B cell (primary cell): Measurements from ENCODE around the gene AOAH. TPM values are rescaled to one million over a fixed set of nuclear protein-coding genes. Genes with fewer than 3 reads are reported as not detected.

Experiments used
- ATAC-seq: fragments of 200-7000 bp; cut with Tn5 transposase; one replicate; pipeline ENCODE4 v1.10.0; 2021; ENCODE audit warnings: low read depth, mild to moderate bottlenecking, moderate number of reproducible peaks, moderate library complexity
- CTCF ChIA-PET: fragments of 350-600 bp; sonication (Branson Sonifier 250); formaldehyde crosslinking; loops from one replicate; lab custom pipeline; 2021; ENCODE audit warnings: antibody characterized with exemption, inconsistent platforms; lab: Charles Lee
- POLR2A ChIA-PET: fragments of 350-600 bp; sonication (Branson Sonifier 250); formaldehyde crosslinking; loops from one replicate; lab custom pipeline; 2021; ENCODE audit warnings: antibody characterized with exemption; lab: Charles Lee
- DNase-seq: peaks from one replicate; pipeline ENCODE4 v3.0.0; 2013
- H2AFZ ChIP-seq: 2 replicates; pipeline ENCODE4 v1.6.1; 2012; ENCODE audit warnings: mild to moderate bottlenecking, low read depth, low read length; ENCODE audit not compliant: insufficient read depth, poor library complexity, severe bottlenecking
- H3K27ac ChIP-seq, 2 donors: 1 replicate in 1 of 2; 2 replicates in 1 of 2; pipeline ENCODE4 v1.5.1; 2012 to 2013; ENCODE audit warnings: low read length in 2 of 2, mild to moderate bottlenecking in 2 of 2, moderate library complexity in 1 of 2
- H3K27me3 ChIP-seq, 4 experiments: fragments of 200-600 bp in 1 of 4; sonication (generic) in 1 of 4; replicated peaks in 1 of 4; 1 replicate in 2 of 4; 2 replicates in 2 of 4; pipeline versions ENCODE4 v1.6.1 to v1.7.0; 2013 to 2016; ENCODE audit warnings: low read length in 3 of 4, mild to moderate bottlenecking in 2 of 4, mixed read lengths in 1 of 4, moderate library complexity in 1 of 4; ENCODE audit not compliant: insufficient read depth in 4 of 4, control insufficient read depth in 3 of 4; ENCODE audit errors: control extremely low read depth in 1 of 4
- H3K36me3 ChIP-seq, 2 experiments: replicated peaks in 1 of 2; 1 replicate in 1 of 2; 2 replicates in 1 of 2; pipeline versions ENCODE4 v1.6.1 to v1.7.1; 2013; ENCODE audit warnings: low read length in 1 of 2; ENCODE audit not compliant: insufficient read depth in 2 of 2, control insufficient read depth in 1 of 2; ENCODE audit errors: control extremely low read depth in 1 of 2, extremely low read depth in 1 of 2
- H3K4me1 ChIP-seq, 2 donors: fragments of 200-600 bp in 1 of 2; sonication (generic) in 1 of 2; 1 replicate in 1 of 2; 2 replicates in 1 of 2; pipeline versions ENCODE4 v1.5.1 to v1.6.1; 2013 to 2017; ENCODE audit warnings: low read length in 2 of 2; ENCODE audit not compliant: control insufficient read depth in 2 of 2, insufficient read depth in 2 of 2
- H3K4me2 ChIP-seq: replicated peaks from 2 replicates; pipeline ENCODE3; 2012; ENCODE audit warnings: mild to moderate bottlenecking, low read depth, low read length; ENCODE audit not compliant: poor library complexity, severe bottlenecking
- H3K4me3 ChIP-seq, 5 experiments: fragments of 200-600 bp in 1 of 5; sonication (generic) in 1 of 5; 1 replicate in 3 of 5; 2 replicates in 2 of 5; pipeline versions ENCODE4 v1.5.1 to v1.7.0; 2011 to 2016; ENCODE audit warnings: low read length in 4 of 5, mild to moderate bottlenecking in 4 of 5, low read depth in 2 of 5, control low read depth in 1 of 5, moderate library complexity in 1 of 5; ENCODE audit not compliant: insufficient read depth in 1 of 5; ENCODE audit errors: control extremely low read depth in 1 of 5, extremely low read depth in 1 of 5
- H3K79me2 ChIP-seq: fragments of 200-600 bp; sonication (generic); one replicate; pipeline ENCODE4 v1.6.0; 2016; ENCODE audit warnings: low read length; ENCODE audit not compliant: control insufficient read depth, insufficient read depth
- H3K9ac ChIP-seq: fragments of 200-600 bp; sonication (generic); 2 replicates; pipeline ENCODE4 v1.6.1; 2017; ENCODE audit warnings: mild to moderate bottlenecking, low read length, moderate library complexity
- H3K9me3 ChIP-seq, 3 donors: one replicate each; pipeline versions ENCODE4 v1.6.1 to v1.7.1; 2013; ENCODE audit warnings: low read length in 2 of 3; ENCODE audit not compliant: control insufficient read depth in 2 of 3, insufficient read depth in 1 of 3; ENCODE audit errors: control extremely low read depth in 1 of 3
- H4K20me1 ChIP-seq: 2 replicates; pipeline ENCODE4 v1.6.0; 2012; ENCODE audit warnings: mild to moderate bottlenecking, low read length; ENCODE audit not compliant: insufficient read depth, control insufficient read depth, poor library complexity, severe bottlenecking
- H3K27ac Mint-ChIP-seq: one replicate; pipeline ENCODE4 v1.8.0; 2021; ENCODE audit warnings: mixed read lengths
- H3K27me3 Mint-ChIP-seq: one replicate; pipeline ENCODE4 v1.8.0; 2021; ENCODE audit warnings: mixed read lengths
- H3K4me1 Mint-ChIP-seq: one replicate; pipeline ENCODE4 v1.8.0; 2021; ENCODE audit warnings: mixed read lengths
- H3K4me3 Mint-ChIP-seq: one replicate; pipeline ENCODE4 v1.8.0; 2021; ENCODE audit warnings: mixed read lengths
- H3K9me3 Mint-ChIP-seq: one replicate; pipeline ENCODE4 v1.8.0; 2022; ENCODE audit warnings: mixed read lengths; ENCODE audit not compliant: insufficient read depth
- CTCF ChIP-seq: fragments of 200-600 bp; IDR thresholded peaks from one replicate; pipeline ENCODE4 v1.8.0; 2022; ENCODE audit warnings: antibody characterized with exemption, mild to moderate bottlenecking
- EZH2 ChIP-seq: IDR thresholded peaks from 2 replicates; pipeline ENCODE4 v1.6.1; 2012; ENCODE audit warnings: borderline replicate concordance, low read depth, mild to moderate bottlenecking, moderate library complexity, low read length; ENCODE audit not compliant: insufficient read depth, poor library complexity, severe bottlenecking
- WGBS: methylation state at CpG from one replicate; pipeline ENCODE4 v1.1.5; 2013; ENCODE audit warnings: missing lambda C conversion rate; ENCODE audit not compliant: insufficient coverage; 5-methylcytosine and 5-hydroxymethylcytosine counted together
- intact Hi-C: fragments of 100-400 bp; cut with micrococcal nuclease; formaldehyde crosslinking; loops from one replicate; pipeline ENCODE4 v1.10.0; 2022
- polyA plus RNA-seq: library from polyadenylated mRNA; depleted of rRNA; stranded (reverse); fragments of >200 nt; gene quantifications from 2 replicates; pipeline ENCODE4 v1.2.3, GENCODE V29; 2012
- total RNA-seq, 2 donors: library from RNA; stranded (reverse); fragments of 120-200 nt in 1 of 2; gene quantifications; 1 replicate in 1 of 2; 2 replicates in 1 of 2; pipeline versions ENCODE4 v1.2.3 to v1.2.4, GENCODE V29; 2013 to 2022

Gene AOAH
- total and polyA plus RNA-seq, 2 donors (not counting 1 experiment from before 2014, with no cell fraction given): 2.6 to 5.0 TPM

DNA sequence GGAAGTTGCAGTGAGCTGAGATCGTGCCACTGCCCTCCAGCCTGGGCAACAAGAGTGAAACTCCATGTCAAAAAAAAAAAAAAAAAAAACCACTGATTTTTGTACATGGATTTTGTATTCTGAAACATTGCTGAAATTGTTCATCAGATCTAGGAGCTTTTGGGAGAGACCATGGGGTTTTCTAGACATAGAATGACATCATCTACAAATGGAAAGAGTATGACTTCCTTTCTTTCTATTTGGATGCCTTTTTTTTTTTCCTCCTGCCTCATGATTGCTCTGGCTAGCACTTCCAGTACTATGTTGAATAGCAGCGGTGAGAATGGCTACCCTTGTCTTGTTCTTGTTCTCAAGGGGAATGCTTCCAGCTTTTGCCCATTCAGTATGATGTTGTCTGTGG is 245.5 kb downstream of the AOAH start:
- H3K79me2 ChIP-seq: no peaks in the 10 kb centered on the region
- no peak overlapping the region for H3K4me3 Mint-ChIP-seq

GRCh38 chr7:36475381-36475780 is 248.9 kb downstream of the AOAH start:
- Histone ChIP-seq H3K9ac (no peak overlapping the region), H3K27me3 (no peaks in the 10 kb centered on the region), H3K36me3 (no peaks in the 10 kb centered on the region), H4K20me1 (no peaks in the 10 kb centered on the region), H3K9me3 (no peaks in the 10 kb centered on the region), H3K4me3 (no peak overlapping the region), H3K27ac (no peak overlapping the region), H2AFZ (no peak overlapping the region), H3K4me2 (no peak overlapping the region), H3K79me2 (no peaks in the 10 kb centered on the region), H3K4me1 (no peaks in the 10 kb centered on the region)
- no peak for TF ChIP-seq CTCF
- TF ChIP-seq EZH2: no peak
- no peak overlapping the region for H3K27ac Mint-ChIP-seq
- H3K27me3 Mint-ChIP-seq: no peaks in the 10 kb centered on the region
- ChIA-PET CTCF (interaction anchor here (1.7 to 2.8 kb wide), 3 partner anchors 10 to 726 kb away, joined by 3 to 10 read pairs (median 4); no protein-coding TSS in a partner anchor), POLR2A (no interaction called here)
- no peaks in the 10 kb centered on the region for H3K4me1 Mint-ChIP-seq
- DNase-seq (no peak), ATAC-seq (no peak)
- no CpG with 5 or more reads among the region's 3 CpGs for WGBS
- intact Hi-C loops: no loop called here
- no peak overlapping the region for H3K4me3 Mint-ChIP-seq
- H3K9me3 Mint-ChIP-seq: peaks cover 2% of the 10 kb centered on the region

More for the DNA sequence above, 245.5 kb downstream of the AOAH start:
- no peaks in the 10 kb centered on the region for H3K27me3 ChIP-seq
- Mint-ChIP-seq H3K9me3 (peaks cover 2% of the 10 kb centered on the region), H3K27ac (no peak overlapping the region), H3K27me3 (no peaks in the 10 kb centered on the region), H3K4me1 (no peaks in the 10 kb centered on the region)
- no peak overlapping the region for H2AFZ ChIP-seq
- H3K4me2 ChIP-seq: no peak overlapping the region
- no peak for ATAC-seq
- H4K20me1 ChIP-seq: no peaks in the 10 kb centered on the region
- no peaks in the 10 kb centered on the region for H3K36me3 ChIP-seq
- ChIA-PET CTCF (interaction anchor here (0.6 to 3.4 kb wide), 3 partner anchors 9 to 752 kb away, joined by 3 to 13 read pairs (median 8); no protein-coding TSS in a partner anchor), POLR2A (no interaction called here)
- H3K9me3 ChIP-seq: no peaks in the 10 kb centered on the region
- H3K9ac ChIP-seq: no peak overlapping the region
- no peak overlapping the region for H3K4me3 ChIP-seq
- TF ChIP-seq EZH2 (no peak), CTCF (no peak)
- intact Hi-C loops: no loop called here
- H3K27ac ChIP-seq: no peak overlapping the region
- DNase-seq: no peak
- no peaks in the 10 kb centered on the region for H3K4me1 ChIP-seq
- WGBS: 100% methylated on average over 1 of the region's 2 CpGs
